Activated CD8-positive, alpha-beta T cell treated with anti-CD3 and anti-CD28 coated beads for 36 hours (primary cell): ENCODE measurements around the gene FGF2. TPM values are rescaled to one million over a fixed set of nuclear protein-coding genes. Genes with fewer than 3 reads are reported as not detected.
A peak's percentile ranks its signal among the peaks of the same experiment; 100 is the strongest.

Experiments
- ATAC-seq: fragments of 200-7000 bp; cut with Tn5 transposase; one replicate; pipeline ENCODE4 v1.10.0; 2021; ENCODE audit warnings: mild to moderate bottlenecking, moderate library complexity
- CTCF ChIA-PET: fragments of 350-600 bp; sonication (Branson Sonifier 250); formaldehyde crosslinking; loops from one replicate; lab custom pipeline; 2021; ENCODE audit warnings: antibody characterized with exemption; lab: Charles Lee
- POLR2A ChIA-PET: fragments of 350-600 bp; sonication (Branson Sonifier 250); formaldehyde crosslinking; loops from one replicate; lab custom pipeline; 2021; ENCODE audit warnings: antibody characterized with exemption; lab: Charles Lee
- DNase-seq: peaks from one replicate; pipeline ENCODE4 v3.0.0-alpha.2; 2020
- H3K27ac Mint-ChIP-seq: one replicate; pipeline ENCODE4 v1.8.0; 2021; ENCODE audit warnings: mild to moderate bottlenecking, mixed read lengths
- H3K27me3 Mint-ChIP-seq: one replicate; pipeline ENCODE4 v1.8.0; 2021; ENCODE audit warnings: mixed read lengths
- H3K36me3 Mint-ChIP-seq: one replicate; pipeline ENCODE4 v1.8.0; 2021; ENCODE audit warnings: low read depth, mixed read lengths
- H3K4me1 Mint-ChIP-seq: one replicate; pipeline ENCODE4 v1.8.0; 2021; ENCODE audit warnings: low read depth, mixed read lengths
- H3K4me3 Mint-ChIP-seq: one replicate; pipeline ENCODE4 v1.8.0; 2021; ENCODE audit warnings: mild to moderate bottlenecking, moderate library complexity, mixed read lengths
- H3K9me3 Mint-ChIP-seq: one replicate; pipeline ENCODE4 v1.8.0; 2021; ENCODE audit warnings: mixed read lengths
- CTCF ChIP-seq: fragments of 200-600 bp; IDR thresholded peaks from one replicate; pipeline ENCODE4 v1.8.0; 2022; ENCODE audit warnings: antibody characterized with exemption, mild to moderate bottlenecking
- intact Hi-C: fragments of 100-400 bp; cut with micrococcal nuclease; formaldehyde crosslinking; loops from one replicate; pipeline ENCODE4 v1.10.0; 2022
- total RNA-seq, 2 experiments: library from RNA; stranded (reverse); gene quantifications; one replicate each; pipeline ENCODE4 v1.2.3, GENCODE V29; 2021

The FGF2 gene
- total RNA-seq, 2 experiments from 2014 or later = 0.13 TPM; not detected in 1

GRCh38 chr4:122822466-122822865 is 4.2 kb upstream of the FGF2 start:
- no peaks in the 10 kb centered on the region for H3K4me1 Mint-ChIP-seq
- no peaks in the 10 kb centered on the region for H3K9me3 Mint-ChIP-seq
- H3K36me3 Mint-ChIP-seq = no peaks in the 10 kb centered on the region
- CTCF ChIA-PET = interaction anchor here (0.6 kb wide), 1 partner anchor 21 kb away, joined by 3 read pairs; no protein-coding TSS in a partner anchor
- no peak overlapping the region for H3K27ac Mint-ChIP-seq
- H3K27me3 Mint-ChIP-seq = peaks cover 37% of the 10 kb centered on the region
- intact Hi-C loops = no loop called here
- H3K4me3 Mint-ChIP-seq = no peak overlapping the region
- POLR2A ChIA-PET = no interaction called here
- no peak for DNase-seq
- no peak for ATAC-seq
- TF ChIP-seq CTCF = no peak

- DNase-seq (no peak), ATAC-seq (no peak)
- Mint-ChIP-seq H3K9me3 (no peaks in the 10 kb centered on the region), H3K27ac (no peak overlapping the region), H3K27me3 (peaks cover 43% of the 10 kb centered on the region), H3K36me3 (no peaks in the 10 kb centered on the region), H3K4me3 (no peak overlapping the region), H3K4me1 (peaks cover 9% of the 10 kb centered on the region)
- intact Hi-C loops = no loop called here
- TF ChIP-seq CTCF = no peak
- CTCF ChIA-PET = interaction anchor here (1.1 kb wide), 1 partner anchor 66 kb away, joined by 4 read pairs; no protein-coding TSS in a partner anchor
- POLR2A ChIA-PET = no interaction called here
Measured at GRCh38 chr4:122823476-122823875, 3.2 kb upstream of the FGF2 start.

- H3K27me3 Mint-ChIP-seq = peaks cover 51% of the 10 kb centered on the region
- H3K36me3 Mint-ChIP-seq = no peaks in the 10 kb centered on the region
- intact Hi-C loops = no loop called here
- no peaks in the 10 kb centered on the region for H3K9me3 Mint-ChIP-seq
- ATAC-seq = no peak
- CTCF ChIA-PET = no interaction called here
- POLR2A ChIA-PET = no interaction called here
- no peak overlapping the region for H3K4me3 Mint-ChIP-seq
- no peak for DNase-seq
- TF ChIP-seq CTCF = no peak
- H3K4me1 Mint-ChIP-seq = peaks cover 9% of the 10 kb centered on the region
- no peak overlapping the region for H3K27ac Mint-ChIP-seq
Measured at GRCh38 chr4:122824616-122825015, 2.0 kb upstream of the FGF2 start.

- no peak for ATAC-seq
- H3K27me3 Mint-ChIP-seq = peaks cover 59% of the 10 kb centered on the region
- ChIA-PET CTCF (no interaction called here), POLR2A (no interaction called here)
- H3K27ac Mint-ChIP-seq = no peak overlapping the region
- H3K4me1 Mint-ChIP-seq = peaks cover 9% of the 10 kb centered on the region
- intact Hi-C loops = no loop called here
- DNase-seq = no peak
- H3K4me3 Mint-ChIP-seq = peak overlapping the region; percentile 41
- TF ChIP-seq CTCF = no peak
- H3K9me3 Mint-ChIP-seq = no peaks in the 10 kb centered on the region
- H3K36me3 Mint-ChIP-seq = no peaks in the 10 kb centered on the region
Measured at GRCh38 chr4:122826079-122826527, 528 bp upstream of the FGF2 start.

GRCh38 chr4:122827258-122827878 is 737 bp downstream of the FGF2 start:
- intact Hi-C loops = no loop called here
- no peaks in the 10 kb centered on the region for H3K9me3 Mint-ChIP-seq
- no peaks in the 10 kb centered on the region for H3K36me3 Mint-ChIP-seq
- DNase-seq (peak; percentile 26), ATAC-seq (peak; percentile 25)
- H3K27ac Mint-ChIP-seq = no peak overlapping the region
- CTCF ChIA-PET = no interaction called here
- H3K4me1 Mint-ChIP-seq = peaks cover 9% of the 10 kb centered on the region
- H3K27me3 Mint-ChIP-seq = peaks cover 61% of the 10 kb centered on the region
- peak overlapping the region; percentile 75 for H3K4me3 Mint-ChIP-seq
- POLR2A ChIA-PET = interaction anchor here (0.7 to 0.9 kb wide), 2 partner anchors 12 to 97 kb away, joined by 3 read pairs; no protein-coding TSS in a partner anchor
- TF ChIP-seq CTCF = no peak
